Measurements from ENCODE around the gene CLDN22.

The CLDN22 gene

DNA sequence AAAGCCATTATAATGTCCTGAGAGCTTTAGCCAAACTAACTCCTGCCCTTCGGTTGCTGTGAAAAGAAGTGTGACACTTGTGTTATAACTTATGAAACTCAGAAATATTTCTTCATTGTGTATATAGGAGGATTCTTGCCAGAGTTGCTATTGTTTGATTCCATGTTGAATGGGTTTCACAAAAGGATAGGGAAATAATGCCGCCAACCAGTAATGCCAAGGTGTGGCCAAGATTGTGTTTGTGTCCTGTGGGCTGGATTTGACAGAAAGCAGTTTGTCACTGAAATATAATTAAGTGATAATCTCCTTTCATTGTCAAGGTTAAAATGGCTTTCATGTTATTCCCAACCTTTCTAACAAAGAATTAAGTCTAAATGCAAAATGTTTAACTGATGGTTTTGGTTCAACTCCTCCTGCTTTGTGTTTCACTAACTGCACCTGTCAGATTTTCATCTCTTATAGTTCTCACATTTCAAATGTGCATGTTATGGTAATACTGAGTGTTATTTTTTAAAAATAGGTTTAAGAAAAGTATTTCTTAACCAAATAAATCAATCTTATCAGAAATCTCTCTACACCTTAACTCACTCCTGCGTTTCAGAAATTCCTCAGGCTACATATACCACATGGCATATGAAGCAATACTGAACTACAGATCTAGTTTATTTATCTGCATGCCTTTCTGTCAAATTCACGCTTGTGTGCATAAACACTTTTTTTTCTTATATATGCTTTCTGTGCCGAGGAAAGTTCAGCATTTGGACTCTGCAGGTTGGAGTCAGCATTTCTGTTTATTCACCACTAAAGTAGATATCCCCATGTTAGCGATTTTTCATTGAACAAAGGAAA, at the start of gene CLDN22:
Gene CLDN22, minus strand, starts transcription at position 66 of the 849 bp plus-strand sequence. Its CDS starts 58 bp downstream, at position 8.
- no peak for DNase-seq

DNA sequence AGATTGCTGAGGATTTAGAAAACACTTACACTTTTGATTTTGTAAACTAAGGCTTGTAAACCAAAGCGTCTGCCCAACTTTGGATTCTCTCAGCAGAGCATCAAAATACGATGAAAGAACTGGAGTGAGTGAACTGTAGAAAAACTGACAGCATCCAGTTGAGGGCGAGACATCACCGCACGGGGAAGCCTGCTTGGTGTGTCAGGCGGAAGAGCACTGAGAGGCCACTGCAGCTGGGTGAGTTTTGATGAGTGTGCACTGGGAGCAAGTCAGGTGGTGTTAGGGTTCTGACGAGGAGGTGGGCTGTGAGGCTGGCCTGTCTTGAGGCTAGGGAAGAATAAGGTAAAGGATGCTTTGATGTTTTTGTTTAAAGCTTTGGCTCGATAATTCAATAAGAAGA, 49.0 kb upstream of the CLDN22 start:
- DNase-seq = no peak

DNA sequence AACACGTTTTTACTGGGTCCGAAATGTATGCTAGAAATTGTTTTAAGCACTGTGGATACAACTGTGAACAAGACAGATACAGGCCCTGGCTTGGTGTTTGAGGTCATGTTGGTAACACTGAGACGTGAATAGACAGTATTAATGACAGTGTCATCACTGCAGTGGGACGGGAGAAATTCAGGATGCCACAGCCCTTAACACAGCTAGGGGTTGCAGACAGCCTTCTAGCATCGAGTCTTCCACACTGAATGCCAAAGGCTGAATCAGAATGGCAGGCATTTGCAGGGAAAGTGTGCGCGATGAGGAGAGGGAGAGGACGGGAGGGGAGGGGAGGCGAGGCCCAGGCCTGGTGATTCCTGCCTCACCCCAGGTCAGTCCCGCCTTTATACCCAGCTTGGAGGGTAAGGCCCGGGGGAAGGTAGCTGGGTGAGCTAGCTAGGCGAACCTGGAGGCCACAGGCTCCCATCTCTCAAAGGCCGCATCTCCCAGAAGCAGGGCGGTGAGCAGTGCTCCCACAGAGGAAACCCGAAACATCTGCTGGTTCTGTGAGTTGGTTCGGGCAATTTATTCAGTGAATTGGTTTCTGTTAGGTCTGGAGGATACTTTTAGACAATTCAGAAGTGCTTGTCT, 46.2 kb upstream of the CLDN22 start:
- no peak for DNase-seq

DNA sequence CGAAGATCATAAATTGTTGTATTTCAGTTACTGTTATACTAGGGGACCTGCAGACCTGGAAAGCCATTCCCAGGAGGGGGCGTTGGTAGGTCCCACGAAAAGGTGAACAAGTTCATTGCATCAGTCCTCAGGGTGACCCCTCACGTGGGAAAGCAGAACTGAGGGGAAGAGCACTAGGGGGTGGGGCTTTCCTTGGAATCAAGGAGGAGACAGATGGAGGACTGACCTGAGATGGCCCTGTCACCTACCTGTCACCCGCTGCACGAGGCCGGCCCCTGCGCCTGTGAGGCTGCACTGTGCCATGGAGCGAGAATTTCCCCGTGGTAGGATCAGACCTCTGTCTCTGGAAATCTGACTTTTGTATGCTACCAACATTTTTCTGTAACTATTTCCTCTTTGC, 43.9 kb upstream of the CLDN22 start:
- no peak for DNase-seq

DNA sequence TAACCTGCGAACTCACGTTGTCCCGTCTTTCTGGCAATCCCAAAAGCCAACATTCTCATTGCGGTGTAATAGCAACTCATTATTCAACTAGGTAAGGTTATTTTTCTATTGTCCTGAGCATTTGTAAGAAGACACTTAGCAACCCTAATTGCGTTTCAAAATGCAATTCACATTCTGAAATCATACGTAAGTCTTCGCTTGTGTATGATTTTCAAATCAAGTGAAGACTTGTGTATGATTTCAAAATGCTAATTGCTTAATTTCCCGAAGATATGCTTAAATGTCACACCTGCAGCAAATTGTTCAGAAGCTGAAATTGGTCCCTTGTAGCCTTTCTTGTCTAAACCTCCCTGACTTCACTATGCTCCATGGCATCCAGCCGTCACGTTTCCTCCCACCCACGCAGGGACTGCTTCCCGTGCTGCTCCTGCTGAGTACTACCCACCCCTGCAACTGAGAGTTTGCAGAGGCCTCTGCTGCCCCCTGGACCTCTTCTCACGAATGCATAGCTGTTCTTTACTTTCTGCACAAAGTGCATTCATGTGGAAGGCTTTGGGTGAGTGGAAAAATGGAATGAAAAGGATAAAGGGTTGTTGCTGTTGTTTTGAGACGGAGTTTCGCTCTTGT, 43.0 kb upstream of the CLDN22 start:
- no peak for DNase-seq

DNA sequence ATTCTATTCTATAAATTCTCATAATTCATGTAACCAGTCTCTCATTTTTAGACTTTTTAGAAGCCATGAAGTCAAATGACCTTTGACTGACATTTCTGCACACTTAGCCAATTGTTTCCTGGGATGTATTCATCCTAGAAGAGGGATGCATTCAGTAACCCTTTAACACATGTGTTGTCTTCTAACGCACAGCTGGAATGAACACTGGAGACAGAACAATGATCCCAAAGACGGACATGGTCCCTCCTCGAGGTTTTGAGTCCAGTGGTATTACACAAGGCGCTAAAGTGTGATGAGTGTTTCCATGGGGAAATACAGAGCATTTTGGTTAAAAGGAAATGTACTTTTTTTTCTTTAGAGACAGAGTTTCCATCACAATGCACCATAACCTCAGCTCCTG, 42.0 kb upstream of the CLDN22 start:
- no peak for DNase-seq

DNA sequence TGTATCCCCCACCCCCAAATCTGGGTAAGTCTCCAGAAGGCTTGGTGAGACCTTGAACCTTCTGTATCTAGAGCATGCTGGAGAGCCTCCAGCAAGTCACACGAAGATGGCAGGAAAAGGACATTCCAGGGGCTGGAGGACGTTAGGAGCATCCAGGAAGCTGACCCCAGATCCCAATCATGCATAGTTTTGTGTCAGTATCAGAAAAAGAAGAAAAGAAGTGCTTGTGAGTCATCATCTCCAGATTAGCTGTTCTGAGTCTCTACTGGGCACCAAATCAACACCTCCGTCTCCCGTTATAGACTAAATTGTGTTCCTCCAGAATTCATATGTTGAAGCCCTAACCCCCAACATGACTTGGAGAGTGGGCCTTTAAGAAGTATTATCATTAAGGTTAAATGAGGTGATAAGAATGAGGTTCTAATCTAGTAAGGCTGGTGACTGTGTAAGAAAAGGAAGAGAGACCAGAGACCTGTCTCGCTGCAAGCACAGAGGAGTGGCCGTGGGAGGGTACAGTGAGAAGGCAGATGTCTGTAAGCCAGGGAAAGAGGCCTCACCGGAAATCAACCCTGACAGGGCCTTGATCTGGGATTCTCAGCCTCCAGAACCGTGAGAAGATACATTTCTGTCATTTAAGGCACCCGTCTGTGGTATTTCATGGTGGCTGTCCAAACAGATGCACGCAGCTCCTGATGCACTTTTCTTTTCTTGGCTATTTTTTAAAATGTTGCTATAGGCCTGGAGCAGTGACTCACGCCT, 40.3 kb upstream of the CLDN22 start:
- DNase-seq = no peak

DNA sequence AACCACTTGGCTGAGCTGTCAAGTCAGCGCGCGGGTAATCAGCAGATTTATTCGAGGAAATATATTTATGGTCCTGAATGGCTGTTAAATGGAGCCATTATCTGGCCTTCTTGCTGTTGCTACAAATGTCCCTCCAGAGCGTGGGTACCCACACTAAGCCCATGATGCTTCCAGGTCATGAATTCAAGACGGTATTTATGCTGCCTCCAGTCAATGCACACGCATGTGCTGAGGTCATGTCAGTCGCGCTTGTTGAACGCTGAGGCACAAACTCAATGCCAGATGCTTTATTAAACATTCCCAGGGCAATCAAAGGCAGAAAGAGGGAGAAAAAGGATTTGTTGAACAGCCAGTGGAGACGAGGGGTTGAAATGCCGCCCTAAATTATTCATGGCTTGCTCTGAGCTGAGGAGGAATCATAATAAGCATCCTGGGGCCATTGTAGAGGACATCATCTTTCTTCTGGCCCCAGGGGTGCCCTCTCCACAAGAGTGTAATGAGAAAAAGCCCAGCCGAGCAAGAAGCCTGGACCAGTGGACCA, 38.2 kb upstream of the CLDN22 start:
- DNase-seq = no peak

DNA sequence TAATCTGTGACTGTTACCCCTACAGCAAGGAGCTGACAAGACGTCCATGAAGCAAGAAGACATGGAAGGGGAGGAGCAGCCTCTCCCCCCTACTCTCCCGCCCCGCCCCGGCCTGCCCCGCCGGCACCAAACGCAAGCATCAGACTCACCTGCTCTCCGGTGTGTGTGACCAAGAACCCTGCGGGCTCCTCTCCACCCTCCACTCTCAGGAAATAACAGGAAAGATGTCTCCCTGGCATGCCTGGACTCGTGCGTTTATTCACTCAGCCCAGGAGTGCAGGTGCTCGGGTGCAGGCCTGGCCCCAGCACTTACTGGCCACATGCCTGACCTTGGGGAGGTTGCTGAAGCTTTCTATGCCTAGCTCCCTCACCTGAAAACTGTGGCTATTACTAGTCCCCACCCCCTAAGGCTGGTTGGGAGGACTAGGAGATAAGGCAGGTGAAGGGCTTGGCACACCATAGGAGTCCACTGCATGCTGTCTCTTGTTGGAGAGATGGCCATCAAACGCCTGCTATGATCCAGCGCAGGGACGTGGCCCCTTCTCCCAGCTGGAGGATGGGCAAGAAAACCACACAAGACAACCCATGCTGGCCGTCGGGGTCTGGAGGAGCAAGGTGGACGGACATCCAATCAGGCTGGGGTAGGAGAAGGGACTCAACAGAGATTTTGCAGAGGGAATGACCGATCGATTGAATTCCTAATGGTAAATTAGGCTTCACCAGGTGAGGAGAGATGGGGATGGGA, 37.0 kb upstream of the CLDN22 start:
- no peak for DNase-seq

DNA sequence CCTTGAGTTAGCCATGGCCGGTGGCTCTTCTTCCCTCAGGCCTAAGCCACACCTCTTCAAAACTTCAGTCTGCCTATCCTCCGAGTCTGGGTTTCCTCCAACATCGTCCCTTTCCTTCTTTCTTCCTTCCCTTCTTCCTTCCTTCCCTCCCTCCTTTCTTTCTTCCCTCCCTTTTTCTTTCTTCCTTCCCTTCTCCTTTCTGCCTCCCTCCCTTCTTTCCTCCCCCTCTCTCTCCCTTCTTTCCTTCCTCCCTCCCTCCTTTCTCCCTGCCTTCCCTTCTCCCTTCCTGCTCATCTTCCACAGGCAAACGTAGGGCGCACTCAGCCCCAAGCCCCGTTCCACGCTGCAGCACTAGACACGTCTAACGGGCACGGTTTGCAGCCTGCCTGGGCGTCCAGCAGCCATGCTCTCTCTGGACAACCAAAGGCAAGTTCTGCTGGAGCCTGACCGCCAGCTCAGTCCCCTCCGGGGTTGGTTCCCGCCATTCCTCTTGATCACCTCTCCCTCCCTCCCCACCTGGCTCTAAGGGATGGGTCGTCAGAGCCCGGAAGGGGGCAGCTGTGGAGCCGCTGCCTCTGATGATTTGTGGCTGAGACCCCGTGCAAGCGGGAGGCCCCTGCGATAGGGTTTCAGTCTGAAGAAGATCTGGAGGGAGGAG, 36.2 kb upstream of the CLDN22 start:
- no peak for DNase-seq

DNA sequence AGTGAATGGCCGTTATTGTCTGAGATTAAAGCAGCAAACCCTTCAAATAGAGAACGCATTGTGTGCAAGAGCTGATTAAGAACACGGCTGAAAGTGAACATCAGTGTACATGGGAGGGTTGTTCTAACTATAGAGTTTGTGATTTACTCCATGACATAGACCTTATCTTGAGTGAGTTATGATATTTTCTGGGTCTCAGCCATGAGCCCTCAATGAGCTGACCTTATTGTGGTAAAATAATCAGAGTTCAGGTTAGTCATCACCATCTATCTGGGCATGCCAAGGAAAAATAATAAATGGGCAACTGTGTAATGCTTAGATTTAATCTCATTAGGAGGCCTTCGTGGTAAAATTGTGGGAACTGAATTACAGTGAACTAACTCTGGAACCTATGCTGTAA, 35.3 kb upstream of the CLDN22 start:
- no peak for DNase-seq

DNA sequence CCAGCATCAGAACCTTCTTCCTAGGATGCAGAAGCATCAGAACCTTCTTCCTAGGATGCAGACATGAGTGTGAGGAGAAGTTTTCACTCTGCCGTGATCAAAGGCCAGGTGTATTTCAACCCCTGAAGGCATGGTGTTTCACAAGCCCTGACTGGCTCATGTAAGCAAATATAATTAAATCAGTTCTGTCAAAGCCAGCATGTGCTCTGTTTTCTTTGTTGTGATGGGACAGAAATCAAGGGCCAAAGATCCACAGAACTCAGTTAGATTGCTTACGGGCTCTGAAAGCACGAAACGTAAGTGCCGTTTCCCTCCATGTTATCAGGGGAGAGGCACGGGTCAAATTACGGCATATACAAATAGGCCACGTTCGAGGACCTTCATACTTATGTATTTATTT, 34.1 kb upstream of the CLDN22 start:
- no peak for DNase-seq

DNA sequence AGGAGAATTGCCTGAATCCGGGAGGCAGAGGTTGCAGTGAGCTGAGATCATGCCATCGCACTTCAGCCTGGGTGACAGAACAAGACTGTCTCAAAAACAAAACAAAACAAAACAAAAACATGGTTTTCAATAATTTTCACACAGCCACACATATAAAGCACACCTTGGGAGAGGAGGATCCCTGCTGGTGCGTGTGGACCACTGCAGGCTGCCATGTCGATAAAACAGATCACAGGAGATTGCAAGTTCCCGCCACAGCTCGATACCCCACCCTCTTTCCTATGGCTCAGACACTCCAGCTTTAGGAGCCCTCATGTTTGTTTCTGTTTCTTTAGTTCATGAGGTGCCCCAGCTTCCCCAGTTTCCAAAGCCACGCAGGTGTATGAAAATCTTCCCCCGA, 33.5 kb upstream of the CLDN22 start:
- DNase-seq = no peak

DNA sequence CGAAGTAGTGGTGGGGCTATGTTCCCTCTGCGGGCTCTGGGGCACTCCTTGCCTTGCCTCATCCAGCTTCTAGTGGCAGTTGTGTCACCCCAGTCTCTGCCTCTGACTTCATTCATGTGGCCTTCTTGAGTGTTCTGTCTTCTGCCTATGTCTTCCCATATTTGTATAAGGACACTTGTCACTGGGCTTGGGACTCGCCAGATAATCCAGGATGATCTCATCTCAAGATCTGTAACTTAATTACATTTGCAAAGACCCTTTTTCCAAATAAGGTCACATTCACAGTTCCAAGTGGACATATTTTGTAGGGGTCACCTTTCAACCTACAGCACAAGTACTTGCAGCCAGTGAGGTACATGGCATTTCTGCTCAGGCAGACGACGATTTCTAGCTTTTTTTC, 32.5 kb upstream of the CLDN22 start:
- no peak for DNase-seq

DNA sequence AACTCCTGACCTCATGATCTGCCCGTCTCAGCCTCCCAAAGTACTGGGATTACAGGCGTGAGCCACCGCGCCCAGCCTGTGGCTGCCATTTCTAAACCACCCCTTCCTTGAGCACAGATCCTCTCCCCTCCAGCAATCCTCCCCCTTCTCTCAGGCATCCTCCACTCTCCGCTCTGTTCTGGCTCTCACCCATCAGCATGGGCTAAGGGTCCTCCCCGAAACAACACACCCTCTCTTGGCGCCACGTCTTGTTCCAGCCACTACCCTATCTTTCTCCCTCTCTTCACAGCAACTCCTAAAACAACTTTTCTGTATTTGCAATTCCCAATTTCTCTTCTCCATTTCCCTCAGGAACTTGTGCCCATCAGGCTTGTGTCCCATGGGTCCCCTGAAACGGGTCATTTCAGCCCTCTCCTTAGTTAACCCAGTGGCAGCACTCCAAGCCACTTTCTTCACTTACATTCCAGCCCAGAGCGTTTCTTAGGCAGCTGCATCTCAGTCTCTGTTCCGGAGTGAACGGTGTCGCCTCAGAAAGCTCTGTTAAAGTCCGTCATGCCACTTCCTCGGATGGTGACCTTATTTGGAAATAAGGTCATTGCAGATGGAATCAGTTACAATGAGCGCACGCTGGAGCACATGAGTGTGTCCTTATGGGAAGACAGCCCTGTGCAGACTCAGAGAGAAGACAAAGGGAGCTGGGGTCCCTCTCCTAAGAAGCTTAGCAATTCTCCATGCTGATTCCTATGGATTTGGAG, 30.4 kb upstream of the CLDN22 start:
- DNase-seq = no peak

DNA sequence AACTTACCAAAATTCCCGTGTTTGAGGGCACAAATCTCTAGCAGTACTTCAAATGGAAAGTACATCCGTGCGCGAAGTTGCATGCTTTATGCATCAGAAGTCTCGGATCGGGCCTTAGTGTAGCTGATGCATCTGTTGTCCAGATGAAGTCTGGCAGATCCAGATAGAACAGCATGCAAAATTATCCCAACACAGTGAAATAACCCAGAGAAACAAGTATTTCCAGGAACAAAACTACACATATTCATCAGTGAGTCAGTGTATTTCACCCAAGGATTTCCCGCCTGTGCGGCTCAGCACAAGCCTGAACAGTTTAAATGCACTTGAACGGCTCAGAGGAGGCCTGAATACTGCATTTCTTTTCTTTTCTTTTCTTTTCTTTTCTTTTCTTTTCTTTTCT, 29.6 kb upstream of the CLDN22 start:
- DNase-seq = no peak

DNA sequence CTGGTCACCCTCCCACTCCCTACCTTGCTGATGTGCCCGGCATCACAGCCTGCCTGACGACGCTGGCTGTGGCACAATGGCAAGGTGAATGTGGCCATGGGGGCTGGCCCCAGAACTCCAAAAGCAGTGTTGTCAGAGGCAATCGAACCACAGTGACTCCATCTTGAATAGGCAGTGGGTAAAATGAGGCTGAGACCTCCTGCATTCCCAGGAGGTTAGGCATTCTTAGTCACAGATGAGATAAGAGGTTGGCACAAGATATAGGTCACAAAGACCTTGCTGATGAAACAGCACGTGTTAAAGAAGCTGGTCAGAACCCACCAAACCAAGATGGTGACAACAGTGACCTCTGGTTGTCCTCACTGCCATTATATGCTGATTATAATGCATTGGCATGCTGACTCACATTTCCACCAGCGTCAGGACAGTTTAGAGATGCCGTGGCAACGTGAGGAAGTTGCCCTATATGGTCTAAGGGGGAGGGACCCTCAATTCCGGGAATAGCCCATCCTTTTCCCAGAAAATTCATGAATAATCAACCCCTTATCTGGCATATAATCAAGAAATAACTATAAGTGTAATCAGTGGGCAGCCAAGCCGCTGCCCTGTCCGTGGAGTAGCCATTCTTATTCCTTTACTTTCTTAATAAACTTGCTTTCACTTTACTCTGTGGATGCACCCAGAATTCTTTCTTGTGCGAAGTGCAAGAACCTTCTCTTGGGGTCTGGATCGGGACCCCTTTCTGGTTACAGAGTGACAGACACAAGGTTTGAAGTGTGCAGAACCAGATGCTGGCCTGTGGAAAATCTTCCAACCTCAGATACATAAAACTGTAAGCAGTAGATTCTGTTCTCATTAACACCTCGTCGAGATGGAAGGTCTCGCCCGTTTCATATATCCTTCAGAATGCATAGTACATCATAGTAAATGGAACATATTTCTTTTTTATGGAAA, 28.9 kb upstream of the CLDN22 start:
- no peak for DNase-seq

DNA sequence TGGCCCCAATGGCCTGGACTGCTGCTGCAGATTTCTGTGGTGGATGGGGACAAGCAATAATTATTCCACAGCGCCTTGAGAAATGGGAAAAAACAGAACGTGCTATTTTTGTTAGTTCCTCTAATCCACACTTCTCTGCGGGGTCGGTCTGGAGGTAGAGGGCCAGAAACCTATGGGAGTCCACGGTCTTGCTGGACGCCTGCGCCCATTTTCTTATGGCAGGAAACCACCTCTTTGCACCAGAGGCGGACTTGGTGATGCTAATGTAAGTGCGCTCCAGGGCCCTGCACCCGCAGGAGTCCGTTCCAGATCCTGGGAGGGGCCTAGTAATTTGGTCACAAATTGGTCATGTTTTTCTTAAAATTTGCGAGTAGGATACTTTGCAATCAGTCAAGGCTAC, 28.1 kb upstream of the CLDN22 start:
- DNase-seq = no peak

DNA sequence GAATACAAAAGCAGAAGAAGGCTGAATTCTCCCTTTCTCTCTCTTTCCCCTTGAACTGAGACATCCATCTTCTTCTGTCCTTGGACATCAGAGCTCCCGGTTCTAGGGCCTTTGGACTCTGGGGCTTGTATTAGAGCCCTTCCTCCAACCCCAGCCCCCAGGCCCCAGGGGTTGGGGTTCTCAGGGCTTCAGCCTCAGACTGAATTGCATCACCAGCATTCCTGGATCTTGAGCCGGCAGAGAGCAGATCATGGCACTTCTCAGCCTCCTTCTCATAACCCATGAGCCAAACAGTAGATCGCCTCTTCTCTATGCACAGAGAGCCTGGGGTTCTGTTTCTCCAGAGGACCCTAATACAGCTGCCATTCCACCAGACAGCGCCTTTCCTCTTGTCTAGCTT, 27.5 kb upstream of the CLDN22 start:
- no peak for DNase-seq

DNA sequence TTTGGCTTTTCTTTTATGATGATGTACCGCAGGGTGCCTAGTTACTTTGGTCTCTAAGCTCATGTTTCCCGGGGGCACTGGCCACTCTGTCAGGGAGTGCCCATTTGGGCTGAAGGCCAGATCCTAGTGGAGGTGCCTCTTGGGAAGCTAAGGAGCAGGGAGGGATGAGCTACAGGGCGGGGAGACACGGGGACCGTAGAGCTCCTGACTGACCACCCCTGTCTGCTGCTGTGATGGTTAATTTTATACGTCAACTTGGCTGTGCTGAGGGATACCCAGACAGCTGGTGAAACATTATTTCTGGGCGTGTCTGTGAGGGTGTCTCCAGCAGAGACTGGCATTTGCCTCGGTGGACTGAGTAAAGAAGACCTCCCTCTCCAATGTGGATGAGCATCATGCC, 27.1 kb upstream of the CLDN22 start:
- no peak for DNase-seq
